Islet of Langerhans (tissue), 1 donor: ENCODE results near the gene ROR2.
"Not testable (repeated sequence)": the region's sequence is repeated elsewhere in the genome, so short reads cannot be mapped to it uniquely, and the experiment has no call there.

Source experiments
- FAIRE-seq: peaks from one replicate; lab custom pipeline; 2011; peaks lifted over from hg19 to GRCh38; lab: Jason Lieb, UNC

ROR2 gene

GRCh38 chr9:91676046-91676445, 274.0 kb downstream of the ROR2 start:
- FAIRE-seq = no peak

- FAIRE-seq = no peak
These were observed 285.4 kb downstream of the ROR2 start for GRCh38 chr9:91664663-91665062.

- no peak for FAIRE-seq
These were observed 286.2 kb downstream of the ROR2 start for GRCh38 chr9:91663858-91664257.

GRCh38 chr9:91661451-91661850, 288.6 kb downstream of the ROR2 start:
- no peak for FAIRE-seq

- no peak for FAIRE-seq
These were observed 289.5 kb downstream of the ROR2 start for GRCh38 chr9:91660521-91660920.

- no peak for FAIRE-seq
These were observed 290.2 kb downstream of the ROR2 start for GRCh38 chr9:91659529-91660495.

GRCh38 chr9:91658513-91659105, 291.4 kb downstream of the ROR2 start:
- no peak for FAIRE-seq

GRCh38 chr9:91657501-91657900, 292.5 kb downstream of the ROR2 start:
- FAIRE-seq = no peak

- FAIRE-seq = no peak
These were observed 294.4 kb downstream of the ROR2 start for GRCh38 chr9:91655658-91656057.

- FAIRE-seq = no peak
These were observed 294.8 kb downstream of the ROR2 start for GRCh38 chr9:91655215-91655614.

- no peak for FAIRE-seq
These were observed 295.5 kb downstream of the ROR2 start for GRCh38 chr9:91654527-91654926.

- no peak for FAIRE-seq
These were observed 302.7 kb downstream of the ROR2 start for GRCh38 chr9:91647371-91647770.

- FAIRE-seq = no peak
These were observed 303.3 kb downstream of the ROR2 start for GRCh38 chr9:91646702-91647101.

GRCh38 chr9:91644433-91644832, 305.6 kb downstream of the ROR2 start:
- no peak for FAIRE-seq

- FAIRE-seq = no peak
These were observed 306.4 kb downstream of the ROR2 start for GRCh38 chr9:91643481-91644077.

- no peak for FAIRE-seq
These were observed 307.3 kb downstream of the ROR2 start for GRCh38 chr9:91642771-91643170.

GRCh38 chr9:91640428-91640827, 309.6 kb downstream of the ROR2 start:
- no peak for FAIRE-seq

GRCh38 chr9:91639054-91639453, 311.0 kb downstream of the ROR2 start:
- FAIRE-seq = no peak

GRCh38 chr9:91634832-91635231, 315.2 kb downstream of the ROR2 start:
- not testable (repeated sequence) for FAIRE-seq

GRCh38 chr9:91629718-91630117, 320.3 kb downstream of the ROR2 start:
- FAIRE-seq = no peak

- FAIRE-seq = no peak
These were observed 321.1 kb downstream of the ROR2 start for GRCh38 chr9:91628892-91629291.

- FAIRE-seq = no peak
These were observed 324.7 kb downstream of the ROR2 start for GRCh38 chr9:91625331-91625730.

GRCh38 chr9:91623004-91623403, 327.0 kb downstream of the ROR2 start:
- FAIRE-seq = no peak
